ENCODE data around the gene UBE2Q2. TPM values are rescaled to one million over a fixed set of nuclear protein-coding genes. Genes with fewer than 3 reads are reported as not detected.

The UBE2Q2 gene
- polyA plus RNA-seq, 1 of the 3 experiments (the other 2 are of a cell fraction) = 14.5 TPM

DNA sequence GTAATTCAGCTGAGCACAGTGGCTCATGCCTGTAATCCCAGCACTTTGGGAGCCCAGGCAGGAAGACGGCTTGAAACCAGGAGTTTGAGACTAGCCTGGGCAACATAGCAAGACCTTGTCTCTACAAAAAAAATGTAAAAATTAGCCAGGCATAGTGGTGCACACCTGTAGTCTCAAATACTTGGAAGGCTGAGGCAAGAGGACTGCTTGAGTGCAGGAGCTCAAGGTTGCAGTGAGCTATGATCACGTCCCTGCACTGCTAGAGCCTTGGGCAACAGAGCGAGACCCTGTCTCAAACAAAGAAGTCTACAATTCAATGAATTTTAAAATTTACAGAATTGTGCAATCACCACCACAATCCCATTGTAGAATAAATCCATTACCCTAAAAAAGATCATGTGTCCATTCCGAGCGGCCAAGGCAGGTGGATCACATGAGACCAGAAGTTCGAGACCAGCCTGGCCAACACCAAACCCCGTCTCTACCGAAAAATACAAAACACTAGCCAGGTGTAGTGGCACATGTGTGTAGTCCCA, 105.6 kb downstream of the UBE2Q2 start:
- Histone ChIP-seq H3F3A (replicated peaks; ENCODE audit: insufficient read depth) (no peaks in the 10 kb centered on the region), H3K4me2 (no peak overlapping the region), H4K20me1 (ENCODE audit: insufficient read depth) (no peaks in the 10 kb centered on the region), H3K27ac (ENCODE audit: low read depth in 2 of 2, low read length in 1 of 2) (no peak overlapping the region), H3K4me1 (ENCODE audit: control insufficient read depth in 1 of 2, insufficient read depth in 2 of 2, low read depth in 1 of 2, low read length in 1 of 2) (no peaks in the 10 kb centered on the region), H2AFZ (ENCODE audit: low read depth) (no peak overlapping the region), H3K9me2 (no peaks in the 10 kb centered on the region), H3K36me3 (replicated peaks in 1 of 2; ENCODE audit: control insufficient read depth in 1 of 2, insufficient read depth in 2 of 2, low read length in 1 of 2) (no peaks in the 10 kb centered on the region), H3K4me3 (ENCODE audit: low read depth in 2 of 2, low read length in 1 of 2) (no peak overlapping the region), H3K79me2 (ENCODE audit: insufficient read depth) (no peaks in the 10 kb centered on the region), H3K9me3 (no peaks in the 10 kb centered on the region), H3K9ac (no peak overlapping the region), H3K27me3 (ENCODE audit: insufficient read depth) (no peaks in the 10 kb centered on the region)
- ChIA-PET POLR2A (no interaction called here), CTCF (no interaction called here)
- no peak for DNase-seq
- TF ChIP-seq TEAD4 (IDR thresholded peaks at IDR 0.05; ENCODE audit: borderline replicate concordance, insufficient read depth) (no peak), NFIC (IDR thresholded peaks at IDR 0.05; ENCODE audit: borderline replicate concordance) (no peak), MXI1 (IDR thresholded peaks at IDR 0.05; ENCODE audit: low read depth, low read length) (no peak), USF2 (IDR thresholded peaks at IDR 0.05; ENCODE audit: borderline replicate concordance, low read depth, low read length) (no peak), RFX5 (IDR thresholded peaks at IDR 0.05; ENCODE audit: low read length) (no peak), MEF2A (IDR thresholded peaks at IDR 0.05; ENCODE audit: borderline replicate concordance, low read depth) (no peak), YY1 (IDR thresholded peaks at IDR 0.05; ENCODE audit: low read depth) (no peak), TAF1 (IDR thresholded peaks at IDR 0.05; ENCODE audit: borderline replicate concordance, low read depth, low read length) (no peak), FOXJ3 (CRISPR knock-in tag; IDR thresholded peaks at IDR 0.05) (no peak), SMC3 (IDR thresholded peaks at IDR 0.05; ENCODE audit: low read depth, low read length) (no peak), RXRA (IDR thresholded peaks at IDR 0.05; ENCODE audit: borderline replicate concordance, low read depth) (no peak), RAD21 (IDR thresholded peaks at IDR 0.05; ENCODE audit: low read length) (no peak), JUND (IDR thresholded peaks at IDR 0.05) (no peak), SIN3A (IDR thresholded peaks at IDR 0.05; ENCODE audit: borderline replicate concordance, low read depth, low read length) (no peak), GATA2 (CRISPR knock-in tag; IDR thresholded peaks at IDR 0.05) (no peak), EP300 (IDR thresholded peaks at IDR 0.05; ENCODE audit: borderline replicate concordance in 1 of 2, low read depth in 1 of 2, low read length in 1 of 2) (no peak), TCF12 (IDR thresholded peaks at IDR 0.05) (no peak)
- TF ChIP-seq, protein P1, sequence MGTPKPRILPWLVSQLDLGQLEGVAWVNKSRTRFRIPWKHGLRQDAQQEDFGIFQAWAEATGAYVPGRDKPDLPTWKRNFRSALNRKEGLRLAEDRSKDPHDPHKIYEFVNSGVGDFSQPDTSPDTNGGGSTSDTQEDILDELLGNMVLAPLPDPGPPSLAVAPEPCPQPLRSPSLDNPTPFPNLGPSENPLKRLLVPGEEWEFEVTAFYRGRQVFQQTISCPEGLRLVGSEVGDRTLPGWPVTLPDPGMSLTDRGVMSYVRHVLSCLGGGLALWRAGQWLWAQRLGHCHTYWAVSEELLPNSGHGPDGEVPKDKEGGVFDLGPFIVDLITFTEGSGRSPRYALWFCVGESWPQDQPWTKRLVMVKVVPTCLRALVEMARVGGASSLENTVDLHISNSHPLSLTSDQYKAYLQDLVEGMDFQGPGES (IDR thresholded peaks at IDR 0.05; ENCODE audit: low read depth, low read length) = no peak
- 73% methylated on average over 8 of the region's 8 CpGs for WGBS (ENCODE audit: low lambda C conversion rate)

Small RNA genes within 50 kb of the gene (small RNA-seq; reads per million reads assigned to genes)
- gene RN7SL510P = 0 reads per million in 7 experiments

Other genes with a start within 250 kb of the UBE2Q2 start
- 31.7 and 36.4 TPM in 2 replicates for gene SNUPN, start 217.7 kb upstream of the UBE2Q2 start, polyA plus RNA-seq (2012; rRNA removed)
- 56.1 and 56.2 TPM in 2 replicates for gene IMP3, start 203.2 kb upstream of the UBE2Q2 start, polyA plus RNA-seq (2012; rRNA removed)
- 7.7 and 8.5 TPM in 2 replicates for gene SNX33, start 195.5 kb upstream of the UBE2Q2 start, polyA plus RNA-seq (2012; rRNA removed)
- 0.28 and 0.35 TPM in 2 replicates for gene CSPG4, start 130.6 kb upstream of the UBE2Q2 start, polyA plus RNA-seq (2012; rRNA removed)
- 34.4 and 34.8 TPM in 2 replicates for gene FBXO22, start 60.4 kb downstream of the UBE2Q2 start, polyA plus RNA-seq (2012; rRNA removed)
- not detected in 2 replicates for gene NRG4, start 169.0 kb downstream of the UBE2Q2 start, polyA plus RNA-seq (2012; rRNA removed)
- gene TMEM266, start 216.5 kb downstream of the UBE2Q2 start, polyA plus RNA-seq (2012; rRNA removed) = 0.05 and 0.07 TPM in 2 replicates